ENCODE measurements around the gene MTCH2.

- TF ChIP-seq CTCF (IDR thresholded peaks at IDR 0.05) (no peak), POLR2A (IDR thresholded peaks at IDR 0.05) (no peak)
Observed at GRCh38 chr11:47620836-47621378, 21.5 kb downstream of the MTCH2 start.
